Measurements from ENCODE around the gene TBC1D16. TPM values are rescaled to one million over a fixed set of nuclear protein-coding genes. Genes with fewer than 3 reads are reported as not detected.

Gene TBC1D16
- total and polyA plus RNA-seq, 2 donors (not counting 1 experiment from before 2014, with no cell fraction given): 0.82 to 2.7 TPM

GRCh38 chr17:79904865-79905264, 130.8 kb downstream of the TBC1D16 start:
- no peaks in the 10 kb centered on the region for H3K9me3 ChIP-seq (ENCODE audit: control extremely low read depth in 1 of 3, control insufficient read depth in 2 of 3, insufficient read depth in 1 of 3, low read length in 2 of 3)
- no peaks in the 10 kb centered on the region for H3K36me3 ChIP-seq (replicated peaks in 1 of 2; ENCODE audit: control extremely low read depth in 1 of 2, control insufficient read depth in 1 of 2, extremely low read depth in 1 of 2, insufficient read depth in 2 of 2, low read length in 1 of 2)
- no peaks in the 10 kb centered on the region for H3K4me1 ChIP-seq (ENCODE audit: control insufficient read depth in 2 of 2, insufficient read depth in 2 of 2, low read length in 2 of 2)
- no peak overlapping the region for H3K9ac ChIP-seq (ENCODE audit: low read length)
- intact Hi-C loops (cut with micrococcal nuclease): no loop called here
- TF ChIP-seq EZH2 (IDR thresholded peaks at IDR 0.05; ENCODE audit: borderline replicate concordance, insufficient read depth, low read depth, low read length, poor library complexity, severe bottlenecking): no peak
- TF ChIP-seq, protein P1, sequence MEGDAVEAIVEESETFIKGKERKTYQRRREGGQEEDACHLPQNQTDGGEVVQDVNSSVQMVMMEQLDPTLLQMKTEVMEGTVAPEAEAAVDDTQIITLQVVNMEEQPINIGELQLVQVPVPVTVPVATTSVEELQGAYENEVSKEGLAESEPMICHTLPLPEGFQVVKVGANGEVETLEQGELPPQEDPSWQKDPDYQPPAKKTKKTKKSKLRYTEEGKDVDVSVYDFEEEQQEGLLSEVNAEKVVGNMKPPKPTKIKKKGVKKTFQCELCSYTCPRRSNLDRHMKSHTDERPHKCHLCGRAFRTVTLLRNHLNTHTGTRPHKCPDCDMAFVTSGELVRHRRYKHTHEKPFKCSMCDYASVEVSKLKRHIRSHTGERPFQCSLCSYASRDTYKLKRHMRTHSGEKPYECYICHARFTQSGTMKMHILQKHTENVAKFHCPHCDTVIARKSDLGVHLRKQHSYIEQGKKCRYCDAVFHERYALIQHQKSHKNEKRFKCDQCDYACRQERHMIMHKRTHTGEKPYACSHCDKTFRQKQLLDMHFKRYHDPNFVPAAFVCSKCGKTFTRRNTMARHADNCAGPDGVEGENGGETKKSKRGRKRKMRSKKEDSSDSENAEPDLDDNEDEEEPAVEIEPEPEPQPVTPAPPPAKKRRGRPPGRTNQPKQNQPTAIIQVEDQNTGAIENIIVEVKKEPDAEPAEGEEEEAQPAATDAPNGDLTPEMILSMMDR (IDR thresholded peaks at IDR 0.05): no peak
- POLR2A ChIA-PET: no interaction called here
- H3K27me3 ChIP-seq (replicated peaks in 1 of 4; ENCODE audit: control extremely low read depth in 1 of 4, control insufficient read depth in 3 of 4, insufficient read depth in 4 of 4, low read length in 3 of 4): peaks cover 0 to 13% (median 0%) of the 10 kb centered on the region in 4 experiments
- H3K79me2 ChIP-seq (ENCODE audit: control insufficient read depth, insufficient read depth, low read length): no peaks in the 10 kb centered on the region
- no peak overlapping the region for H3K4me2 ChIP-seq (replicated peaks; ENCODE audit: low read depth, low read length, poor library complexity, severe bottlenecking)
- no peak overlapping the region for H3K27ac Mint-ChIP-seq
- H3K27me3 Mint-ChIP-seq: peaks cover 23% of the 10 kb centered on the region
- H3K27ac ChIP-seq (ENCODE audit: low read length in 2 of 2): no peak overlapping the region
- no peak overlapping the region for H2AFZ ChIP-seq (ENCODE audit: insufficient read depth, low read depth, low read length, poor library complexity, severe bottlenecking)
- DNase-seq (no peak), ATAC-seq (ENCODE audit: low read depth) (no peak)
- H3K9me3 Mint-ChIP-seq (ENCODE audit: insufficient read depth): no peaks in the 10 kb centered on the region
- CTCF ChIA-PET: no interaction called here
- H4K20me1 ChIP-seq (ENCODE audit: control insufficient read depth, insufficient read depth, low read length, poor library complexity, severe bottlenecking): no peaks in the 10 kb centered on the region
- WGBS (ENCODE audit: insufficient coverage): 66% methylated on average over 5 of the region's 9 CpGs
- no peak overlapping the region for H3K4me3 Mint-ChIP-seq
- no peak overlapping the region for H3K4me3 ChIP-seq (ENCODE audit: control extremely low read depth in 1 of 5, extremely low read depth in 1 of 5, insufficient read depth in 1 of 5, low read depth in 2 of 5, low read length in 4 of 5)
- no peaks in the 10 kb centered on the region for H3K4me1 Mint-ChIP-seq

DNA sequence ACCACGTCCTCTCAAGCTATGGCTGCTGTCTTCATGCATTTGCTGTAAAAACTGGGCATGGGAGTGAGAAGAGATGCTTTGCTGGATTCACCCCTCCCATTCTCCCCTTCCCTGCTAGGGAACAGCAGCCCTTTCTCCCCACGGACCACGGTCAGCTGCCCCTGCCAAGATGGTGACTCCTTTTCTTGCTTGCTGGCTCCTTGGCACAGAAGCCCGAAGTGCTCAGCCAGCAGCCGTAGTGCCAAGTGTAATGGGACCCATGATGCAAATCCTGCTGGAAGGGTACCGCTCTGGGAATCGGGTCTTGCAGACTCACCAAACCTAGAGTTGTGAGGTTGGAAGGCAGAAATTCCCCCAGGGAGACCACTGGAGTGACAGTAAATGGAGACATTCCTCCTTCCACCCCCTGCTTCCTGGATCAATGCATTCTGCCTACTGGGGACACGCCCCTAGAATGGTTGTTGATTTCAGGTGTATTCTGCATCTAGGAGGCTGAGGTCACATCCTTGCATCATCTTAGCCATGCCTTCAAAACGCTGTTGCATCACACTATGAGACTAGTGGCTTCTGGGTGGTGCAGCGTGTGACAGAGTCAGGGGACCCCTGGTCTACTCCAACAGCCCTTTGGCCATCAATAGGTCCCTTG, 133.4 kb downstream of the TBC1D16 start:
- no peak for DNase-seq
- H3K4me1 ChIP-seq (ENCODE audit: control insufficient read depth in 2 of 2, insufficient read depth in 2 of 2, low read length in 2 of 2): no peaks in the 10 kb centered on the region
- Mint-ChIP-seq H3K27me3 (peaks cover 22% of the 10 kb centered on the region), H3K9me3 (ENCODE audit: insufficient read depth) (peaks cover 3% of the 10 kb centered on the region), H3K27ac (no peak overlapping the region), H3K4me3 (no peak overlapping the region), H3K4me1 (no peaks in the 10 kb centered on the region)
- no peak for TF ChIP-seq EZH2 (IDR thresholded peaks at IDR 0.05; ENCODE audit: borderline replicate concordance, insufficient read depth, low read depth, low read length, poor library complexity, severe bottlenecking)
- TF ChIP-seq, protein P1 (IDR thresholded peaks at IDR 0.05): no peak
- no peaks in the 10 kb centered on the region for H3K79me2 ChIP-seq (ENCODE audit: control insufficient read depth, insufficient read depth, low read length)
- H3K9ac ChIP-seq (ENCODE audit: low read length): no peak overlapping the region
- WGBS (ENCODE audit: insufficient coverage): 83% methylated on average over 7 of the region's 10 CpGs
- H3K36me3 ChIP-seq (replicated peaks in 1 of 2; ENCODE audit: control extremely low read depth in 1 of 2, control insufficient read depth in 1 of 2, extremely low read depth in 1 of 2, insufficient read depth in 2 of 2, low read length in 1 of 2): no peaks in the 10 kb centered on the region
- no peaks in the 10 kb centered on the region for H4K20me1 ChIP-seq (ENCODE audit: control insufficient read depth, insufficient read depth, low read length, poor library complexity, severe bottlenecking)
- H3K4me3 ChIP-seq (ENCODE audit: control extremely low read depth in 1 of 5, extremely low read depth in 1 of 5, insufficient read depth in 1 of 5, low read depth in 2 of 5, low read length in 4 of 5): no peak overlapping the region
- ChIA-PET CTCF (no interaction called here), POLR2A (no interaction called here)
- ATAC-seq (ENCODE audit: low read depth): no peak
- H3K27me3 ChIP-seq (replicated peaks in 1 of 4; ENCODE audit: control extremely low read depth in 1 of 4, control insufficient read depth in 3 of 4, insufficient read depth in 4 of 4, low read length in 3 of 4): peaks cover 0 to 15% (median 0%) of the 10 kb centered on the region in 4 experiments
- H3K27ac ChIP-seq (ENCODE audit: low read length in 2 of 2): no peak overlapping the region
- no peak overlapping the region for H3K4me2 ChIP-seq (replicated peaks; ENCODE audit: low read depth, low read length, poor library complexity, severe bottlenecking)
- peaks cover 0 to 6% (median 0%) of the 10 kb centered on the region in 3 donors for H3K9me3 ChIP-seq (ENCODE audit: control extremely low read depth in 1 of 3, control insufficient read depth in 2 of 3, insufficient read depth in 1 of 3, low read length in 2 of 3)
- intact Hi-C loops (cut with micrococcal nuclease): no loop called here
- H2AFZ ChIP-seq (ENCODE audit: insufficient read depth, low read depth, low read length, poor library complexity, severe bottlenecking): no peak overlapping the region

Measured in B cell (primary cell).